Body of pancreas (tissue), 4 donors: Measurements from ENCODE around the gene MYO15B.

Experiments used
- POLR2A ChIP-seq, 3 donors: fragments of 450-650 bp; IDR thresholded peaks; one replicate each; pipeline ENCODE4 v1.6.1; 2016; ENCODE audit warnings: antibody characterized with exemption in 3 of 3, mild to moderate bottlenecking in 2 of 3
- TF ChIP-seq, protein P1 (sequence below), 7 experiments: fragments of 450-650 bp in 4 of 7; fragments of 200-600 bp in 3 of 7; sonication (generic) in 3 of 7; IDR thresholded peaks; one replicate each; pipeline ENCODE4 v1.5.1; 2016 to 2019; ENCODE audit warnings: antibody characterized with exemption in 7 of 7

- TF ChIP-seq, protein P1, sequence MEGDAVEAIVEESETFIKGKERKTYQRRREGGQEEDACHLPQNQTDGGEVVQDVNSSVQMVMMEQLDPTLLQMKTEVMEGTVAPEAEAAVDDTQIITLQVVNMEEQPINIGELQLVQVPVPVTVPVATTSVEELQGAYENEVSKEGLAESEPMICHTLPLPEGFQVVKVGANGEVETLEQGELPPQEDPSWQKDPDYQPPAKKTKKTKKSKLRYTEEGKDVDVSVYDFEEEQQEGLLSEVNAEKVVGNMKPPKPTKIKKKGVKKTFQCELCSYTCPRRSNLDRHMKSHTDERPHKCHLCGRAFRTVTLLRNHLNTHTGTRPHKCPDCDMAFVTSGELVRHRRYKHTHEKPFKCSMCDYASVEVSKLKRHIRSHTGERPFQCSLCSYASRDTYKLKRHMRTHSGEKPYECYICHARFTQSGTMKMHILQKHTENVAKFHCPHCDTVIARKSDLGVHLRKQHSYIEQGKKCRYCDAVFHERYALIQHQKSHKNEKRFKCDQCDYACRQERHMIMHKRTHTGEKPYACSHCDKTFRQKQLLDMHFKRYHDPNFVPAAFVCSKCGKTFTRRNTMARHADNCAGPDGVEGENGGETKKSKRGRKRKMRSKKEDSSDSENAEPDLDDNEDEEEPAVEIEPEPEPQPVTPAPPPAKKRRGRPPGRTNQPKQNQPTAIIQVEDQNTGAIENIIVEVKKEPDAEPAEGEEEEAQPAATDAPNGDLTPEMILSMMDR (IDR thresholded peaks at IDR 0.05), result no peak
- no peak for TF ChIP-seq POLR2A (IDR thresholded peaks at IDR 0.05)
Observed at GRCh38 chr17:75624714-75625345, 37.2 kb downstream of the MYO15B start.
